Myocyte (in vitro differentiated cells): Measurements from ENCODE around the gene ANGPTL2. TPM values are rescaled to one million over a fixed set of nuclear protein-coding genes. Genes with fewer than 3 reads are reported as not detected.

ENCODE experiments used
- DNase-seq: peaks from one replicate; pipeline ENCODE4 v3.0.0-alpha.2; 2012; ENCODE audit warnings: low read depth
- total RNA-seq: library from RNA; depleted of rRNA; stranded (reverse); fragments of >200 nt; gene quantifications from 2 replicates; pipeline ENCODE4 v1.2.3, GENCODE V29; 2014

The ANGPTL2 gene
- total RNA-seq, 1 donor from 2014 or later: 80.6 TPM

DNA sequence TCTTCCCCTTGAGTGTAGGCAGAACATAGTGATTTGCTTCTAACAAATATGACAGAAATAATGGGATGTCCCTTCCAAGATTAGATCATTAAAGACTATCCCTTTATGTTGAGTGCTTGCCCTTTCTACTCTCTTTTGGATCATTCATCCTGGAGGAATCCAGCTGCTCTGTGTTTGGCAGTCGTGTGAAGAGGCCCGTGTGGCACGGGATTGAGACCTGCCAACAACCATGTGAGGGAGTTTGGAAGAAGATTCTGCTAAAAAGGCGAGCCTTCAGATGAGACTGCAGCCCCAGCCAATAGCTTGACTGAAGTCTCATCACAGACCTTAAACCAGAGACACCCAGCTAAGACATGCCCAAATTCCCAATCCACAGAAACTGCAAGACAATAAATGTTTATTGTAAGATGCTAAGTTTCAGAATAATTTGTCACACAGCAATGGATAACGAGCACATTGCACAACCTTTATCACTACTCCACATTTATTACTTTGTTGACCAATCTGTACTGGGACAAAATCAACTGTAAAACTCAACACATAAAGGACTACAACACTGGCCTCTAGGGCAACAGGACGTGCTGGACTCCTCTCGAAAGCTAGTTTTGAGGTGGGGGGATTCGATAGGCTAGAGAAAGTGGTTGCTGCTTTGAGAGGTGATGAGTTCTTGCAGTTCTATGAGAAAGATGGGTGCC, 42.8 kb downstream of the ANGPTL2 start:
- DNase-seq: no peak

GRCh38 chr9:127078988-127079387, 43.4 kb downstream of the ANGPTL2 start:
- no peak for DNase-seq

GRCh38 chr9:127078336-127078735, 44.1 kb downstream of the ANGPTL2 start:
- DNase-seq: no peak

DNA sequence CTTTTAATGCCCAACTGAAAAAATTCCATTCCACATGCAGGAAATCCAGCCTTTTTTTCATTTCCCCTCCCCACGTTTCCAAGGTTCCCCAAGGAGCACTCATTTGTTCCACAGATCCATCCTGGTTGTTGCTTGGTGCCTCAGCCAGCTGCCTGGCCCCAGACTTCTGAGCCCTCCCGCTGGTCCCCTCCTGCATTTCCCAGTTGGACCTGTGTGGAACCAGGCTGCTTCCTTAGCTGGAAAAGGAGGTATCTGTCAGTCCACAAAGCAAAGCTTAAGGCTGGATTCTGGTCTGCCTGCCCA, 44.8 kb downstream of the ANGPTL2 start:
- no peak for DNase-seq

GRCh38 chr9:127076860-127077643, 45.4 kb downstream of the ANGPTL2 start:
- no peak for DNase-seq

DNA sequence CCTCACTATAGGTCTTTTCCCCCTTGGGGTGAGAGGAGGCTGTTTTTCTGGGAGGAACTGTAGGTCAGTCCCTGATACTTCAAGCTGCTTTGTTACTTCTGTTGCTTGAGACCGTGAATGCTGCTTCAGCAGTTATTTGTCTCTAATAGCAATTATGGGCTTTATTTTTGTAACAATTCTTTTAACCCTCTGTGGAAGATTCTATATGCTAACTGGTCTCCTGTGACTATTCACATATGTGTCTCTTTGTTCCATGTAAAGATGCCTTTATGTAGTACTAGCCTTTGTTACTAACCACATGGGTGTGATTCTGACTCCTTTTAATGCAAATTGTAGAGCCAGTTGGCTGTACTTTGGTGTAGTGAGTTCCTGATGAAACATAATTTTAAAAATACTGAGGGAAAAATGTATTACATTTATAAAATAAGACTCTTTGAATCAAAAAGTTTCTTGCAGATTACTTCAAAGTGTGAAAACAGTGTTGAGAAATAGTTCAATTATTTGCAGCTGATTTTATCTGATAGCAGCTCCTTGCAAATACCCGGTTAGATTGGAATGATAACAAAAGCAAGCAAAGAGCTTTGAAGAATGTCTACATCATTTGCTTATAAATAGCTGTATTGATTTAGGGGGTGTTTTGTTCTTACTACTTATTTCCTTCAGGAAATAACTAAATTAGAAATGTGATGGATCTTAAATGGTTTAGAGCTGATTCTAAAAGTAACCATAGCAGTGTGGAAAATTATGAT, 46.6 kb downstream of the ANGPTL2 start:
- no peak for DNase-seq

DNA sequence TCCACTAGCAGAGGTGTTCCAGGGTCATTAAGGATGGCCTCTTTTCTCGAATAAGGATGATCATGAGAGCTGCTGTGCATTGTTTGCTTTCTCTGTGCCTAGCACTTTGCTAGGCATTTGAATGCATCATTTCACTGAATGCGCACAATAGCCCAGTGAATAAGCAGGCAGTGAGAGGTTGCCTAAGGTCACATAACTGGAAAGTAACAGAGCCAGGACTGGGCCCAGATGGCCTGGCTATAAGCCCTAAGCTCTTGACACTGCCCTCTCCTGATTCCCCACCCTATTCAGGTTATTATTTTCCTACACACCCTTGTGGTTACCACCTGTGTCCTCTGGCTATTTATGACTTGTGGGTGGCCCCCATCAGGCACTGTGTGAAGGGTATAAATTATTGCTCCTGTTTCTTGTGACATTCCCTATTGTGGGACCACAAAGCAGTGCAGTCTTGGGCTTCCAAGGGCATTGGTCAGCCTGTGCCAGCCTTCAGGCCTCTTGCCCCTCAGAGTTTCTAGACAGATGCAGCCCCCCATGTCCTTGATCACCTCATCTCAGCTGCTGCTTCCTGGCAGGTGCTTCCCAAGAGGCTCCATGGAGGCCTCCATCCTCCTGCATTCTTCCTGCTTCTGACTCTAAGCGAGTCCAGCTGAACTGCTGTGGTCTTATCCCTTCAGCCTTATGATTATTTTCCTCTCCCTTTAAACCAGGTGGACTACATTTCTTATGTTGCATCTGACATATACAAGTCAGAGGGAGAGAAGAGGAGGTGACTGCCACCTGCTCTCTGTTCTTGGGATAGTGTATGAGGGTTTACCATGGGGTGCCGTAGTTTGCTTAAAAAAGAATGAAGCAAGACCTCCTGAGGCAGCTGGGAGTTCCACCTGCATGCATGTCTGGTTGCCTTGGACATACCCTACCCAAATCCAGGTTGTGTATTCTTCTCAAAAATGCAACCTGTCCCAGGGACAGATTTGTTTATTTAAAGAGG, 47.6 kb downstream of the ANGPTL2 start:
- peak; percentile 80 for DNase-seq

GRCh38 chr9:127067603-127068220, 54.7 kb downstream of the ANGPTL2 start:
- DNase-seq: no peak

DNA sequence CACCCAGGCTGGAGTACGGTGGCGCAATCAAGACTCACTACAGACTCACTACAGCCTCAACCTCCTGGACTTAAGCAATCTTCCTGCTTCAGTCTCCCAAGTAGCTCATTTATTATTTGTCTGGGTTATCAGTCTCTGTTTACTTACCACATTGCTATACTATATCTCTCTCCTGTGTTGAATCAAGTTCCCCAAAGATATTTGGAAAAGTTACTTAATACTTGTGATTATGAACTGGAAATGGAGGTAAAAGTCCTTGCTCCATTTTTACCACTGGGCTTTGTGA, 55.6 kb downstream of the ANGPTL2 start:
- DNase-seq: no peak

GRCh38 chr9:127066060-127066850, 56.2 kb downstream of the ANGPTL2 start:
- DNase-seq: no peak

GRCh38 chr9:127065592-127065991, 56.8 kb downstream of the ANGPTL2 start:
- peak; percentile 61 for DNase-seq

DNA sequence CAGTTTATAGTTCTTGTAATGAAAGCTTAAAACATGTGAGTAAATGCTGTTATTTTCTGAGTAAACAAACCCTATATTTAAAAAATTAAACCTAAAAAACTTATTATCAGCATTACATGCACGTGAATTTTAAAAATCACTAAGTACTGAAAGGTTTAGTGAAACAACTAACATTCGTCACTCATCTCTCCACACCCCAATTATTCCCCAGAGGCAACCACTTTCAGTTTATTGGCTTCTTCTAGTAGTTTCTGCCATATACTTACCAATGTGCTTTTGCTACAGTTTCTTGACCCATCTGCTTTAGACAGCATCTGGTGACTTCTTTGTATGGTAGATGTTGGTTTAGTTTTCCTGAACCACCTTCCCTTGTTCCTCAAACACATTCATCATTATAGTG, 58.1 kb downstream of the ANGPTL2 start:
- no peak for DNase-seq

DNA sequence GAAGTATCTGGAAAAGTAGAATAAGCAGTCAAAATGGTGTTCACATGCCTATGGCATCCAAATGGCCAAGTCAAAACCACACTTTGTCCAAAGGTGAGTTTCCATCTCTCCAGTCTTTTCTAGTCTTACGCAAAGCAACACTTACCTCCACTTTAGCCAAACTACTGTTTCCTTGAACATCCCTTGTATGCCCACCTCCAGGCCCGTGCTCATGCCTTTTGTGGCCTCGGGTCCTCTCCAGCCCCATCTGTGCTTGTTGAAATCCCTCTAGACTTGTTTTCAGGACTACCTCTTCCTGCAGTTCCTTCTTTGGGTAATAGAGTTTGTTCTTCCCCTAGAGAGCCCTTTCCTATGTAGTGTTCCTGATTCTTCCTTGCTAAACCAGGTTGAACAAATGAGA, 61.0 kb downstream of the ANGPTL2 start:
- no peak for DNase-seq

DNA sequence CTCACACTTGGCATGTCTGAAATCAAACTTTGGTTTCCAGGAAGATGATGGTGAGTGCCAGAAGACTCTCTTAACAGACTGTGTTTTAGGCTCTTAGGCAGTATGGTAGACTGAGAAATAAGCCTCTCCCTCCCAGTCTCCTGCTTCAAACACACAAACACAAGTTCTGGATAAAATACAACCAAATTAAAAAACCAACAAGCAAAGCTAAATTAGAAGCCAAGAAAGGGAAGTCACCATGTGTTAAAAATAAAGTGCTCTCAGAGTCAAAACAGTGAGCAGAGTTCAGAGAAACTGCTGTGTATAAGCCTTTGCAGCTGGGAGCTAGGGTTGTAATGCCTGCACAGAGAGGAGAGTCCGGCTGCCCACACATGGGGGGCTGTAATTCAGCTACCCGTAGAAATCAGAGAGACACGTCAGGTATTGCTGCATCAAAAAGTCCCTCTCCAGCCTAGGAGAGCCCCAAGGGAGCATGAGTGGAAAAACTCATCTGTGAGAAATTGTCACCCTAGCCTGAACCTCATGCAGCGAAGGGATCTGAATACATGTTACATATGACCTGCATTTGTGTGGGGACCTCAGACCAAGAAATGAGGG, 62.6 kb downstream of the ANGPTL2 start:
- no peak for DNase-seq

DNA sequence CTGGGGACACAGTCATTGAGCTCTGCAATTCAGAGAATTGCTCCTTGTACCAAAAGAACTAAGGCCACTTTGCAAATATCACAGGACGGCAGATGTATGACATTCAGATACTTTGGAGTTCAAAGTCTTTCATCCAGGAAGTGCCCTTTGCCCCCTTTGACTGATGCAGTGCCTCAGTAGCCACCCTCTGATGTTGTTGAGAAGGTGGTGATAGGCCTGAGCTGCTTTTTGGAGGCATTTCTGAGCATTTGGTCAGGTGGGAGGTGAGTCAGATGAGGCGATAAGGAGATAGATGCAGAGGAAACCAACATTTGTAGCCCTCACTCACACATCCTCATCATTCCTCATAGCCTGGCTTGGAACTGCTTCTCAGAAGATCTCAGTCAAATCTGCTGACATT, 63.4 kb downstream of the ANGPTL2 start:
- DNase-seq: no peak

DNA sequence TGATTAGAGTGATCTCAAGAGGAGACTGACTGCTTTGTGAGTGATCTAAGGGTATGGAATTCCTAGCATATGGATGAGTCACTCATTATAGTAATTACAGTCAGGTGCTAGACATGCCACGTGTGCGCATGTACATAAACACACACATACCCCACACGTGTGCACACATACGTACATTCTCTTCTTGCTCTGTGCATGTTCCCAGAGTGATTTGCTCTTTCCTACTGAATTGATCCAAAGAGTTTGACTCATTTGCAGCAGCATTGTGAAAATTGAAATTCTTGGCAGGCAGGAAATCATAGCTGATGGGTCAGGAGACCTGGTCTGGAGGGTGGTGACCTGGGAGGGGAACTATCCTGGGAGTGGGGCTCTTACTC, 63.8 kb downstream of the ANGPTL2 start:
- DNase-seq: no peak

- no peak for DNase-seq
Observed at GRCh38 chr9:127058011-127058644, 64.3 kb downstream of the ANGPTL2 start.

GRCh38 chr9:127056446-127056845, 66.0 kb downstream of the ANGPTL2 start:
- DNase-seq: no peak

DNA sequence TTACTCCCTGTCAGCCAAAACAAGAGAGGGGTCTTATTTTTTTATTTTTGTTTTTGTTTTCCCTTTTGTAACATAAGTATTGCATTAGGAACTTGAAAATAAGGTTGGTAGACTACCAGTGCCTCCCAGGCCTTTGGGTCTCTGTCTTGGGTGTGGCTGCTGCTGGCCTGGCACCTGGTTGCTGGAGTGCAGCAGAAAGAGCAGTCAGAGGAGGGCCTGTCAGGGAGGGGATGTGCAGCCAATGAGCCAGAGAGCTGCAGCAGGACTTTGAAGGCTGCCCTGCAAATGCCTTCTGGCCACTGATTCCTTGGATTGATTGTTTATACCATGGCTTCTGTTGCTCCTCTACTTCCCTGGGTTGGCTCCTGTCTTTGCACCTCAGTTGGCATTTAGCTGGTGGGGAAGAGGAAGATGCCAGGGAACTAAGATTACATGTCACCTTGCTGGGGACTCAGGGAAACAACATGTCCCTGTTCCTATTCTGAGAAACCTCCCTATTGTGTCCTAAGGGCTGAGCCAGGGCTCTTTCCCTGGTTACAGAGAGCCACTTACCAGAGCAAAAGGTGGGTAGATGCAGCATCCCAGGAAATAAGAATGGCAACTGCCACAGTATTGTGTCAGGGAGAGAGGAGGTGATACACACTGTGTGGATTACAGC, 66.6 kb downstream of the ANGPTL2 start:
- DNase-seq: no peak
